GM10248 (cell line): ENCODE data around the gene SAMM50.

Source experiments
- CTCF ChIA-PET: fragments of 300-600 bp; sonication (Branson Sonifier 250); formaldehyde crosslinking; extraction: SDS; loops from one replicate; lab custom pipeline; 2021; ENCODE audit warnings: antibody characterized with exemption; lab: Yijun Ruan, JAX
- POLR2A ChIA-PET: fragments of 350-650 bp; sonication (Branson Sonifier 250); formaldehyde crosslinking; extraction: SDS; loops from one replicate; lab custom pipeline; 2020; ENCODE audit warnings: antibody characterized with exemption; lab: Yijun Ruan, JAX
- DNase-seq: peaks from one replicate; pipeline ENCODE4 v3.0.0; 2012; ENCODE audit errors: extremely low spot score
- CTCF ChIP-seq: IDR thresholded peaks from 2 replicates; pipeline ENCODE4 v1.5.1; 2012; ENCODE audit warnings: mild to moderate bottlenecking, low read depth; ENCODE audit errors: extremely low read depth, missing control alignments, control extremely low read depth

SAMM50 gene

DNA sequence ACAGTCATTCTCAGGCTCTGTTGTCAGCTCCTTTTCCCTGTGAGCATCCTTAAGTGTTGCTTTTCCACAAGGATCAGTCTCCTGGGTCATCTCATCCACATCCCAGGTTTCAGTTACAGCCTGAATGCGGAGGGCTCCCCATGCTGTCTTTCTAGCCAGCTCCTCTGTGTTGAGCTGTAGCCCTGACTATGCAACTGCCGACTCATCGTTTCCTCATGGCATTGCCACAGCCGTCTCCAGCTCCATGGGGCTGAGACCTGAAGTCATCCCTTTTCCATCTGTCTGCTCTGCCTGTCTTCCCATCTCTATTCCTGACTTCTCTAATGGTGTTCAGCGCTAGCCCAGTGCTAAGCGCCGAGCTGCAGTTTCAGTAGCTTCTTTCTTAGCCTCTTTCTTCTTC lies 11.8 kb downstream of the SAMM50 start:
- ChIA-PET POLR2A (no interaction called here), CTCF (interaction anchor here (1.3 to 2.5 kb wide), 2 partner anchors 21 to 26 kb away, joined by 8 to 11 read pairs; no protein-coding TSS in a partner anchor)

GRCh38 chr22:43968614-43969013 lies 13.4 kb downstream of the SAMM50 start:
- no peak for DNase-seq
- ChIA-PET CTCF (interaction anchor here (1.8 to 2.5 kb wide), 2 partner anchors 23 to 25 kb away, joined by 7 to 8 read pairs; no protein-coding TSS in a partner anchor), POLR2A (no interaction called here)
- no peak for TF ChIP-seq CTCF

More for the DNA sequence above, 11.8 kb downstream of the SAMM50 start:
- TF ChIP-seq CTCF = no peak
- no peak for DNase-seq

DNA sequence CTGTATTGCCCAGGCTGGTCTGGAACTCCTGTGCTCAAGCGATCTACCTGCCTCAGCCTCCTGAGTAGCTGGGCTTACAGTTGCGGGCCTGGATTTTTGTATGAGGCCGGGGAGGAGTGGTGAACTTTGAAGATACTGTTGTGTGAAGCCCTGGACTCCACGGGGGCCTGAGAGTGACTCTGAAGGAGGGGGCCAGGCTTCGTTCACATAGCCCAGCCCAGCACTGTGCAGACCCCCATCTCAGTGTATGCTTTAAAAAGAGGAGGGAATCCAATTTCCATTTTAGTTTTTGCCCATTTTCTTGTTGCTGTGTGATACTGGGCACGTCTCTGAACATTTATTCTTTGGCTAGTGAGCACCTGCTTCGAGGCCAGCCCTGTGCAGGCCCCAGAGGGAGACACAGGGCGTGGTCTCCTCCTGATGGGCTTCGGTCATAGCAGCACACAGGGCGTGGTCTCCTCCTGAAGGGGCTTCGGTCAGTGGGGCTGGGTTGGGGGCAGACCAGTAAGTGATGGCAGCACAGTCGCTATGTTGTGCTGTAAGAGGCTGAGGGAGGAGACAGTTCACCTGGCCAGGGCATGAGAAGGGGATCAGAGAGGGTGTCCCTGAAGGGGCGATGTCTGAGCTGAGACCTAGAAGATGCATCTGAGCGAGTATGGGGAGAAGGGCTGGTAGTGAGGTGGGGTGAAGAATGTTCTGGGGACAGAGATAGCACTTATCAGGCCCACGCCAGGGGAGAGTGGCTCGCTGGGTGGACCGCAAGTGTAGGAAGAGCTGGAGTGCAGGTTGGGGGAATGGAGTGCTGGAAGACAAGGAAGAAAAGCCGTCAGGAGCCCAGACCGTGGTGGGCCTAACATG lies 14.0 kb downstream of the SAMM50 start:
- ChIA-PET POLR2A (no interaction called here), CTCF (interaction anchor here (1.8 to 2.5 kb wide), 2 partner anchors 23 to 24 kb away, joined by 7 to 8 read pairs; no protein-coding TSS in a partner anchor)
- TF ChIP-seq CTCF = no peak
- DNase-seq = no peak

- CTCF ChIA-PET = interaction anchor here (1.8 kb wide), 1 partner anchor 23 kb away, joined by 7 read pairs; no protein-coding TSS in a partner anchor
- TF ChIP-seq CTCF = no peak
- POLR2A ChIA-PET = no interaction called here
- DNase-seq = no peak
Observed at GRCh38 chr22:43969989-43970755, 14.9 kb downstream of the SAMM50 start.

- ChIA-PET POLR2A (no interaction called here), CTCF (interaction anchor here (2.1 kb wide), 1 partner anchor 25 kb away, joined by 5 read pairs; no protein-coding TSS in a partner anchor)
- DNase-seq = no peak
- TF ChIP-seq CTCF = no peak
Observed at GRCh38 chr22:43971112-43971511, 15.9 kb downstream of the SAMM50 start.

DNA sequence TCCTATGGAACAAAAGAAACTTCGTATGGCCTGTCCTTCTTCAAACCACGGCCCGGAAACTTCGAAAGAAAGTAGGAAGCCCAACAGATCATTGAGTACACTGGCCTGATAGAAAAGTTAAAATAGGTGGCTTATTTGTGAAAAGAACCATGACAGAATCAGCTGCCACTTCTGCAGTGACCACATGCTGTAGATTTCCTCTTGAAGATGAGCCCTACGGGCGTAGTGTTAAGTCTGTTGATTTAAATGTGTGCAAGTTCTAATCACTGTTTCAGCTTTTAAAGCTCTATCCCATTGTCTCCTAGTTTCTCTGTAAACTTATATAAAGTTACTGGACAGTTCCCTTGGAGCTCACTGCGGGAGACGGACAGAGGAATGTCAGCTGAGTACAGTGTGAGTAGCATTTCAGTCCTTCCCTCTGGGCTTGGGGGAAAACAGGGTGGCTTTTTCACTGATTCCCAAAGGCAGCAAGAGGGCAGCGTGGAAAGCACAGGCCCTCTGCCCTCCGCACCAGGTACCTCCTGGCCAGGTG lies 17.8 kb downstream of the SAMM50 start:
- no peak for DNase-seq
- no peak for TF ChIP-seq CTCF
- ChIA-PET POLR2A (no interaction called here), CTCF (interaction anchor here (2.1 to 3.0 kb wide), 3 partner anchors 20 to 112 kb away, joined by 5 to 18 read pairs (median 9); no protein-coding TSS in a partner anchor)
